Ishikawa (cell line): Measurements from ENCODE around the gene CHRNA4.

Experiments used
- CEBPB ChIP-seq: IDR thresholded peaks from 2 replicates; pipeline ENCODE4 v1.6.1; 2012
- CREB1 ChIP-seq: IDR thresholded peaks from 2 replicates; pipeline ENCODE4 v1.6.1; 2012; ENCODE audit warnings: low read depth
- EGR1 ChIP-seq: IDR thresholded peaks from 2 replicates; pipeline ENCODE4 v1.6.1; 2012
- EP300 ChIP-seq: IDR thresholded peaks from 2 replicates; pipeline ENCODE4 v1.6.1; 2012; ENCODE audit warnings: borderline replicate concordance
- FOXM1 ChIP-seq: IDR thresholded peaks from 2 replicates; pipeline ENCODE4 v1.6.1; 2012; ENCODE audit warnings: low read depth, borderline replicate concordance
- NFIC ChIP-seq: IDR thresholded peaks from 2 replicates; pipeline ENCODE4 v1.6.1; 2012
- RAD21 ChIP-seq: IDR thresholded peaks from 2 replicates; pipeline ENCODE4 v1.6.1; 2012; ENCODE audit warnings: low read depth
- TAF1 ChIP-seq: IDR thresholded peaks from 2 replicates; pipeline ENCODE4 v1.6.1; 2012; ENCODE audit warnings: low read depth, mild to moderate bottlenecking
- TCF12 ChIP-seq: IDR thresholded peaks from 2 replicates; pipeline ENCODE4 v1.6.1; 2012; ENCODE audit warnings: low read depth
- TEAD4 ChIP-seq: IDR thresholded peaks from 2 replicates; pipeline ENCODE4 v1.6.1; 2012
- YY1 ChIP-seq: IDR thresholded peaks from 2 replicates; pipeline ENCODE4 v1.6.1; 2012; ENCODE audit warnings: low read depth
- ZBTB7A ChIP-seq: IDR thresholded peaks from 2 replicates; pipeline ENCODE4 v1.6.1; 2012; ENCODE audit warnings: low read depth
- TF ChIP-seq, protein P1 (sequence below): IDR thresholded peaks from 2 replicates; pipeline ENCODE4 v1.6.1; 2012; ENCODE audit warnings: low read depth, mild to moderate bottlenecking
- TF ChIP-seq, protein P2 (sequence below): IDR thresholded peaks from 2 replicates; pipeline ENCODE4 v1.6.1; 2012
- TF ChIP-seq, protein P3 (sequence below): IDR thresholded peaks from 2 replicates; pipeline ENCODE4 v1.6.1; 2012

Gene CHRNA4

DNA sequence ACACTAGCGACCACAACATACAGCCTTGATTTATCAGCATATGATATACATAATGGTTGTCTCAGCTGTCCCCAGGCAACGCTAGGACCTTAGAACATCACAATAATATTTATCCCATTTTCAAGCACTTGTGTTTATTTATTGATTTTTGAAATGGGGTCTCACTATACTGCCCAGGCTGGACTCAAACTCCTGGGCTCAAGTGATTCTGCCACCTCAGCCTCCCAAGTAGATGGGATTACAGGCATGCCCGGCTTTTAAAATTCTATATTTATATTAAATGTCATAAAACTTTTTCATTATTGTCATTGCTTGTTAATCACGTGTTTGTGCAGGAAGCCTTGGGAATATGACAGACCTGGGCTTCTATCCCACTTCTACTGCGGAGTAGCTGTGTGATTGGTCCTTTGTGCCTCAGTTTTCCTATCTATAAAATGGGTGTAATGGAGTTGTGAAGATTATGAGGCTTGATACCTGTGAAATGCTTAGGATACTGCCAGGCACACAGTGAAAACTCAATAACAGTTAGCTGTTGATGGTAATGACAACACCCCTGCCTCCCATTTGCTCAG, 58.0 kb downstream of the CHRNA4 start:
- TF ChIP-seq NFIC (no peak), TAF1 (no peak), EGR1 (no peak), CREB1 (no peak), YY1 (no peak), TEAD4 (no peak), EP300 (no peak), TCF12 (no peak), ZBTB7A (no peak), RAD21 (no peak), CEBPB (no peak), FOXM1 (no peak)
- TF ChIP-seq, protein P1, sequence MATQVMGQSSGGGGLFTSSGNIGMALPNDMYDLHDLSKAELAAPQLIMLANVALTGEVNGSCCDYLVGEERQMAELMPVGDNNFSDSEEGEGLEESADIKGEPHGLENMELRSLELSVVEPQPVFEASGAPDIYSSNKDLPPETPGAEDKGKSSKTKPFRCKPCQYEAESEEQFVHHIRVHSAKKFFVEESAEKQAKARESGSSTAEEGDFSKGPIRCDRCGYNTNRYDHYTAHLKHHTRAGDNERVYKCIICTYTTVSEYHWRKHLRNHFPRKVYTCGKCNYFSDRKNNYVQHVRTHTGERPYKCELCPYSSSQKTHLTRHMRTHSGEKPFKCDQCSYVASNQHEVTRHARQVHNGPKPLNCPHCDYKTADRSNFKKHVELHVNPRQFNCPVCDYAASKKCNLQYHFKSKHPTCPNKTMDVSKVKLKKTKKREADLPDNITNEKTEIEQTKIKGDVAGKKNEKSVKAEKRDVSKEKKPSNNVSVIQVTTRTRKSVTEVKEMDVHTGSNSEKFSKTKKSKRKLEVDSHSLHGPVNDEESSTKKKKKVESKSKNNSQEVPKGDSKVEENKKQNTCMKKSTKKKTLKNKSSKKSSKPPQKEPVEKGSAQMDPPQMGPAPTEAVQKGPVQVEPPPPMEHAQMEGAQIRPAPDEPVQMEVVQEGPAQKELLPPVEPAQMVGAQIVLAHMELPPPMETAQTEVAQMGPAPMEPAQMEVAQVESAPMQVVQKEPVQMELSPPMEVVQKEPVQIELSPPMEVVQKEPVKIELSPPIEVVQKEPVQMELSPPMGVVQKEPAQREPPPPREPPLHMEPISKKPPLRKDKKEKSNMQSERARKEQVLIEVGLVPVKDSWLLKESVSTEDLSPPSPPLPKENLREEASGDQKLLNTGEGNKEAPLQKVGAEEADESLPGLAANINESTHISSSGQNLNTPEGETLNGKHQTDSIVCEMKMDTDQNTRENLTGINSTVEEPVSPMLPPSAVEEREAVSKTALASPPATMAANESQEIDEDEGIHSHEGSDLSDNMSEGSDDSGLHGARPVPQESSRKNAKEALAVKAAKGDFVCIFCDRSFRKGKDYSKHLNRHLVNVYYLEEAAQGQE: no peak
- TF ChIP-seq, protein P2, sequence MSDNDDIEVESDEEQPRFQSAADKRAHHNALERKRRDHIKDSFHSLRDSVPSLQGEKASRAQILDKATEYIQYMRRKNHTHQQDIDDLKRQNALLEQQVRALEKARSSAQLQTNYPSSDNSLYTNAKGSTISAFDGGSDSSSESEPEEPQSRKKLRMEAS: no peak
- TF ChIP-seq, protein P3, sequence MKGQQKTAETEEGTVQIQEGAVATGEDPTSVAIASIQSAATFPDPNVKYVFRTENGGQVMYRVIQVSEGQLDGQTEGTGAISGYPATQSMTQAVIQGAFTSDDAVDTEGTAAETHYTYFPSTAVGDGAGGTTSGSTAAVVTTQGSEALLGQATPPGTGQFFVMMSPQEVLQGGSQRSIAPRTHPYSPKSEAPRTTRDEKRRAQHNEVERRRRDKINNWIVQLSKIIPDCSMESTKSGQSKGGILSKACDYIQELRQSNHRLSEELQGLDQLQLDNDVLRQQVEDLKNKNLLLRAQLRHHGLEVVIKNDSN: no peak

DNA sequence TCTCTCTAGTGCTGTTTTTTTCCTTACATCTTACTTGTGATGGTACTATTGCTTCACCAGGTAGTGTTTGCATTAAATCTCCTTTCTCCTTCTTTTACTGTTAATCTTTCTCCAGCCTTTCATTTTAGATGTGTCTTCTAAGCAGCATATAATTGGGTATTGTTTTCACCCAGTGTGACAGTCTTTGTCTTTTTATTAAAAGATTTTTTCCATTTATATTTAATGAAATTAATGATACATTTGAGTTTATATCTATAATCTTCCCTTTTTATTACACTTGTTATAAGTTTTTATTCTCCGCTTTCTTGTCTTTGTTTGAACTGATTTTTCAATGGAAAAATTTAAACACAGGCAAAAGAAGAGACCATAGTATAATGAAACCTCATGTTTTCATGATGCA, 59.5 kb downstream of the CHRNA4 start:
- TF ChIP-seq, protein P1: no peak
- TF ChIP-seq NFIC: no peak
- TF ChIP-seq, protein P2: no peak

DNA sequence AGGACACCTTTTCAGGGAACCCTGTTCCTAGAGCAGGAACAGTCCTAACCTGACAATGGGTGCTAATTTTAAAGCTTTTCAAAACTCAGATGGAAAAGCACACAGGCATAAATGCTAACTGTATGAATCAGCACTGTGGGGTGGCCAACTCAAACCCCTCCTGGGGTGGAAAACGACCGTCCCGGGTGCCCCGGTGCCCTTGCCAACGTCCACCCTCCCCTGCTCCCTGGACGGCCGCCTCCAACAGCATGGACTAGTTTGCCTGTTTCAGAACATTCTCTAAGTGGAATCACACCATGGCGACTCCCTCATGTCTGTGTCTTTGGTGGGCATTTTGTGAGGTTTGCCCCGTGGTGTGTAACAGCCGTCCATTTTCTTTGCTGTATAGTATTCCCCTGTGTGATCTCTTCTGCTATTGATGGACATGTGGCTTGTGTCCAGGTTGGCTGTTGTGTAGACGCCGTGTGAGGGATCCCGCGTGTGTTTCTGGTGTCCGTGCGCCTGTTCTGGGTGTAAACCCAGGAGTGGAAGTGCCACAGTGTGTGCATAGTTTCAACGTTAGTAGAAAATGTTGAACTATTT, 62.3 kb downstream of the CHRNA4 start:
- no peak for TF ChIP-seq EP300
- TF ChIP-seq, protein P2: no peak
- TF ChIP-seq TEAD4: no peak
- no peak for TF ChIP-seq YY1
- TF ChIP-seq CREB1: no peak
- TF ChIP-seq, protein P3: no peak
- no peak for TF ChIP-seq FOXM1
- TF ChIP-seq, protein P1: no peak
- TF ChIP-seq EGR1: no peak
- TF ChIP-seq TAF1: no peak
- TF ChIP-seq TCF12: no peak
- no peak for TF ChIP-seq CEBPB
- TF ChIP-seq RAD21: no peak
- no peak for TF ChIP-seq ZBTB7A
- no peak for TF ChIP-seq NFIC

DNA sequence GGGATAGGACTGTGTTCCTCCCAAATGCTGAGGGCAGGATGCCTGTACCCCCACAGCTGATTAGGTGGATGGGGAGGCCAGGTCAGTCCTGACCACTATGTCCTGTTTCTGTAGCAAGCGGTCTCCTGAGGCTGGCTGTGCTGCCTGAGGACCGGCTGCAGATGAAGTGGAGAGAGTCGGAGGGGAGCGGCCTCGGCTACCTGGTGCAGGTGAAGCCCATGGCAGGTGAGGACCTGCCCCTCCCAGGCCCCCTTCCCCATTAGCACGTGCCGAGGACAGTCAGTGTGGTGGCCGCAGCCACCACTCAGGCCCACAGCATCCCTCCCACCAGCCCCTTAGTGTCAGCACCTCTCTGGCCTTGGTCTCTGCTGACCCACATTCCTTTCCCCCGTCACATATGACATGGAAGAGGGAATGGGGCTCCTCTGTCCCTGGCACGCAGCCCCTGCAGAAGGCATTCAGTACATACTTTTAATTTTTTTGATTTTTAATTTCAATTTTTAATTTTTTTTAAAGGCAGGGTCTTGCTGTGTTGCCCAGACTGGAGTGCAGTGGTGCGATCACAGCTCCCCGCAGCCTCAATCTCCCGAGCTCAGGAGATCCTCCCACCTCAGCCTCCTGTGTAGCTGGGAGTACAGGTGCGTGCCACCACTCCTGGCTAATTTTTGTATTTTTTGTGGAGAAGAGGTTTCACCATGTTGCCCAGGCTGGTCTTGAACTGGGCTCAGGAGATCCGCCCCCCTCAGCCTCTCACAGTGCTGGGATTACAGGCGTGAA, 63.2 kb downstream of the CHRNA4 start:
- TF ChIP-seq NFIC (no peak), YY1 (no peak), RAD21 (no peak)
- TF ChIP-seq, protein P1: no peak
